Measurements from ENCODE around the gene ATP5IF1. TPM values are rescaled to one million over a fixed set of nuclear protein-coding genes. Genes with fewer than 3 reads are reported as not detected.

ATP5IF1 gene
- total and polyA plus RNA-seq, 10 of the 15 experiments (the other 5 are each of a cell fraction or from before 2014, with no cell fraction given), result 253 to 1,210 (median 418) TPM

DNA sequence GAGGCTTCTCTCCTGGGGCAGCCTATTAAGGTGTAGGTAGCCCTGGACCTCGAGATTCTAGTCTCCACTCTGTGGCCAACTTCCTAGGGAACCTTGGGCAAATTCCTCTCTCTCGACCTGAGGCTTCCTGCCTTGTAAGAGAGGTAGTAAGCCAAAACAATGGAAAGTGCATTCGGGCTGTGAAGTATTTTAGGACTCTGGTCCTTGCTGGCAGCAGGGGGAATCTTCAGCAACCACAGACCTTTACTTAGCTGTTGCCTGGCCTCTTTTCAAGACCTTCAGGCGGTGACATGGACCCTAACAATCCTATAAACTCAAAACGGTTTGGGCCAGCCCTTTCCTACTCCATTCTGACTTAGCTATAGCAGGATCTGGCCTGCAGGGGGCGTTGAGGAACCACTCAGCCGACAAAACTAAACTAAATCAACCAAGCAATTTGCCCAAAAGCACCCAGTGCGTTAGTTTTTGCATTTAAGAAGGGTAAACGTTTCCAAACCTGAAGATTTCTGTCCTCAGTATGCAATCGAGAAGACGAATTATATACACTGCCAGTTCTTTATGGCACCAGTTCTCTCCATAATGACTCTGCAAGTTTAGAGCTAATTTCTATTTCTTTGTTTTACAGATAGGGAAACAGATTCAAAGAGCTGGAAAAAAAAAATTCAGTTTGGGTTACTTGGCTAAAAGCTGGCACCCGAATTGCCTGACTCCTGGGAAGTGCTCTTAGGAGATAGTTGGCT is 12.5 kb downstream of the ATP5IF1 start (continued):
- TF ChIP-seq, protein P1, sequence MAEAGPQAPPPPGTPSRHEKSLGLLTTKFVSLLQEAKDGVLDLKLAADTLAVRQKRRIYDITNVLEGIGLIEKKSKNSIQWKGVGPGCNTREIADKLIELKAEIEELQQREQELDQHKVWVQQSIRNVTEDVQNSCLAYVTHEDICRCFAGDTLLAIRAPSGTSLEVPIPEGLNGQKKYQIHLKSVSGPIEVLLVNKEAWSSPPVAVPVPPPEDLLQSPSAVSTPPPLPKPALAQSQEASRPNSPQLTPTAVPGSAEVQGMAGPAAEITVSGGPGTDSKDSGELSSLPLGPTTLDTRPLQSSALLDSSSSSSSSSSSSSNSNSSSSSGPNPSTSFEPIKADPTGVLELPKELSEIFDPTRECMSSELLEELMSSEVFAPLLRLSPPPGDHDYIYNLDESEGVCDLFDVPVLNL (IDR thresholded peaks at IDR 0.05; ENCODE audit: low read depth, low read length), result no peak
- TF ChIP-seq KAT2A (conservative IDR thresholded peaks at IDR 0.05; ENCODE audit: control insufficient read depth, low read depth, low read length), result no peak
- no peak for TF ChIP-seq NR2F1 (conservative IDR thresholded peaks at IDR 0.05)
- no peak for TF ChIP-seq ZZZ3 (IDR thresholded peaks at IDR 0.05; ENCODE audit: control insufficient read depth, insufficient read length, low read depth)
- no peak for TF ChIP-seq EZH2 (IDR thresholded peaks at IDR 0.05; ENCODE audit: borderline replicate concordance, control insufficient read depth, low read depth, low read length)
- TF ChIP-seq ZNF622 (IDR thresholded peaks at IDR 0.05), result no peak
- no peak for TF ChIP-seq MTA2 (IDR thresholded peaks at IDR 0.05; ENCODE audit: low read depth)
- TF ChIP-seq, protein P2, sequence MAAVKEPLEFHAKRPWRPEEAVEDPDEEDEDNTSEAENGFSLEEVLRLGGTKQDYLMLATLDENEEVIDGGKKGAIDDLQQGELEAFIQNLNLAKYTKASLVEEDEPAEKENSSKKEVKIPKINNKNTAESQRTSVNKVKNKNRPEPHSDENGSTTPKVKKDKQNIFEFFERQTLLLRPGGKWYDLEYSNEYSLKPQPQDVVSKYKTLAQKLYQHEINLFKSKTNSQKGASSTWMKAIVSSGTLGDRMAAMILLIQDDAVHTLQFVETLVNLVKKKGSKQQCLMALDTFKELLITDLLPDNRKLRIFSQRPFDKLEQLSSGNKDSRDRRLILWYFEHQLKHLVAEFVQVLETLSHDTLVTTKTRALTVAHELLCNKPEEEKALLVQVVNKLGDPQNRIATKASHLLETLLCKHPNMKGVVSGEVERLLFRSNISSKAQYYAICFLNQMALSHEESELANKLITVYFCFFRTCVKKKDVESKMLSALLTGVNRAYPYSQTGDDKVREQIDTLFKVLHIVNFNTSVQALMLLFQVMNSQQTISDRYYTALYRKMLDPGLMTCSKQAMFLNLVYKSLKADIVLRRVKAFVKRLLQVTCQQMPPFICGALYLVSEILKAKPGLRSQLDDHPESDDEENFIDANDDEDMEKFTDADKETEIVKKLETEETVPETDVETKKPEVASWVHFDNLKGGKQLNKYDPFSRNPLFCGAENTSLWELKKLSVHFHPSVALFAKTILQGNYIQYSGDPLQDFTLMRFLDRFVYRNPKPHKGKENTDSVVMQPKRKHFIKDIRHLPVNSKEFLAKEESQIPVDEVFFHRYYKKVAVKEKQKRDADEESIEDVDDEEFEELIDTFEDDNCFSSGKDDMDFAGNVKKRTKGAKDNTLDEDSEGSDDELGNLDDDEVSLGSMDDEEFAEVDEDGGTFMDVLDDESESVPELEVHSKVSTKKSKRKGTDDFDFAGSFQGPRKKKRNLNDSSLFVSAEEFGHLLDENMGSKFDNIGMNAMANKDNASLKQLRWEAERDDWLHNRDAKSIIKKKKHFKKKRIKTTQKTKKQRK (IDR thresholded peaks at IDR 0.05; ENCODE audit: low read depth, low read length), result no peak
- TF ChIP-seq MXI1 (IDR thresholded peaks at IDR 0.05; ENCODE audit: low read depth, low read length), result no peak
- TF ChIP-seq ZNF217 (IDR thresholded peaks at IDR 0.05), result no peak
- TF ChIP-seq KDM1A (IDR thresholded peaks at IDR 0.05; ENCODE audit: borderline replicate concordance), result no peak
- no peak for TF ChIP-seq DPF2 (IDR thresholded peaks at IDR 0.05)
